WTC11 (cell line): ENCODE measurements around the gene CIB2. TPM values are rescaled to one million over a fixed set of nuclear protein-coding genes. Genes with fewer than 3 reads are reported as not detected.

Experiments
- ATAC-seq: fragments of 200-7000 bp; cut with Tn5 transposase; 2 replicates; pipeline ENCODE4 v1.10.0; 2021; ENCODE audit warnings: mild to moderate bottlenecking, moderate library complexity
- CTCF ChIA-PET: fragments of 300-600 bp; sonication (Branson Sonifier 250); formaldehyde crosslinking; loops from one replicate; lab custom pipeline; 2021; ENCODE audit warnings: antibody characterized with exemption; lab: Charles Lee
- POLR2A ChIA-PET: fragments of 350-600 bp; sonication (Branson Sonifier 250); formaldehyde crosslinking; loops from one replicate; lab custom pipeline; 2021; ENCODE audit warnings: antibody characterized with exemption; lab: Charles Lee
- DNase-seq: peaks from one replicate; pipeline ENCODE4 v3.0.0; 2021; ENCODE audit warnings: low spot score
- H3K27ac Mint-ChIP-seq: 2 replicates; pipeline ENCODE4 v1.8.0; 2021; ENCODE audit warnings: mixed read lengths
- H3K27me3 Mint-ChIP-seq: 2 replicates; pipeline ENCODE4 v1.8.0; 2021; ENCODE audit warnings: low read depth, mild to moderate bottlenecking, moderate library complexity, mixed read lengths
- H3K36me3 Mint-ChIP-seq: 2 replicates; pipeline ENCODE4 v1.8.0; 2021; ENCODE audit warnings: mixed read lengths
- H3K4me1 Mint-ChIP-seq: 2 replicates; pipeline ENCODE4 v1.8.0; 2022; ENCODE audit warnings: mixed read lengths
- H3K4me3 Mint-ChIP-seq: 2 replicates; pipeline ENCODE4 v1.8.0; 2021; ENCODE audit warnings: mild to moderate bottlenecking, moderate library complexity, mixed read lengths
- H3K9me3 Mint-ChIP-seq: 2 replicates; pipeline ENCODE4 v1.8.0; 2021; ENCODE audit warnings: mixed read lengths
- ATF1 ChIP-seq: sonication (generic); formaldehyde crosslinking; IDR thresholded peaks from 2 replicates; pipeline ENCODE4 v1.8.1; 2023; ENCODE audit warnings: mild to moderate bottlenecking, moderate library complexity, missing genetic modification reagents
- ATF2 ChIP-seq: sonication (generic); formaldehyde crosslinking; IDR thresholded peaks from 2 replicates; pipeline ENCODE4 v1.8.1; 2022; ENCODE audit warnings: low read depth, missing genetic modification reagents, borderline replicate concordance
- ATF3 ChIP-seq: sonication (generic); formaldehyde crosslinking; conservative IDR thresholded peaks from 2 replicates; pipeline ENCODE4 v1.8.1; 2022; ENCODE audit warnings: mild to moderate bottlenecking, missing genetic modification reagents
- IRF2 ChIP-seq: sonication (generic); formaldehyde crosslinking; IDR thresholded peaks from 2 replicates; pipeline ENCODE4 v1.8.0; 2022; ENCODE audit warnings: low read depth, missing genetic modification reagents, borderline replicate concordance
- MYBL2 ChIP-seq: sonication (generic); formaldehyde crosslinking; IDR thresholded peaks from 2 replicates; pipeline ENCODE4 v1.8.1; 2023; ENCODE audit warnings: mild to moderate bottlenecking, moderate library complexity, missing genetic modification reagents
- NFYB ChIP-seq: sonication (generic); formaldehyde crosslinking; conservative IDR thresholded peaks from 2 replicates; pipeline ENCODE4 v1.8.0; 2022; ENCODE audit warnings: low read depth, missing genetic modification reagents
- OVOL2 ChIP-seq: fragments of 250-450 bp; sonication (Bioruptor Pico); IDR thresholded peaks from 2 replicates; pipeline ENCODE4 v1.9.0; 2021; ENCODE audit warnings: mild to moderate bottlenecking, borderline replicate concordance
- PRDM15 ChIP-seq: sonication (generic); formaldehyde crosslinking; IDR thresholded peaks from 2 replicates; pipeline ENCODE4 v1.8.0; 2022; ENCODE audit warnings: missing genetic modification reagents
- RELA ChIP-seq: sonication (generic); formaldehyde crosslinking; IDR thresholded peaks from 2 replicates; pipeline ENCODE4 v1.8.1; 2022; ENCODE audit warnings: missing genetic modification reagents, mild to moderate bottlenecking, borderline replicate concordance
- TCF7 ChIP-seq: sonication (generic); formaldehyde crosslinking; IDR thresholded peaks from 2 replicates; pipeline ENCODE4 v1.8.0; 2022; ENCODE audit warnings: mild to moderate bottlenecking, low read depth, missing genetic modification reagents, moderate library complexity
- ZNF263 ChIP-seq: sonication (generic); formaldehyde crosslinking; IDR thresholded peaks from 2 replicates; pipeline ENCODE4 v1.8.1; 2022; ENCODE audit warnings: low read depth, mild to moderate bottlenecking, moderate library complexity, missing genetic modification reagents
- ZNF512 ChIP-seq: sonication (generic); formaldehyde crosslinking; IDR thresholded peaks from 2 replicates; pipeline ENCODE4 v1.8.1; 2022; ENCODE audit warnings: missing genetic modification reagents, borderline replicate concordance
- total RNA-seq: library from RNA; stranded (reverse); gene quantifications from 3 replicates; pipeline ENCODE4 v1.2.3, GENCODE V29; 2021
- TF ChIP-seq, protein P1 (sequence below): fragments of 250-450 bp; sonication (Bioruptor Pico); IDR thresholded peaks from 2 replicates; pipeline ENCODE4 v1.9.0; 2021; ENCODE audit warnings: moderate library complexity, mild to moderate bottlenecking, inconsistent platforms, borderline replicate concordance
- TF ChIP-seq, protein P2 (sequence below): sonication (generic); formaldehyde crosslinking; IDR thresholded peaks from 2 replicates; pipeline ENCODE4 v1.8.1; 2023; ENCODE audit warnings: mild to moderate bottlenecking, missing genetic modification reagents

CIB2 gene
- total RNA-seq, 1 experiment from 2014 or later = 45.2 TPM

DNA sequence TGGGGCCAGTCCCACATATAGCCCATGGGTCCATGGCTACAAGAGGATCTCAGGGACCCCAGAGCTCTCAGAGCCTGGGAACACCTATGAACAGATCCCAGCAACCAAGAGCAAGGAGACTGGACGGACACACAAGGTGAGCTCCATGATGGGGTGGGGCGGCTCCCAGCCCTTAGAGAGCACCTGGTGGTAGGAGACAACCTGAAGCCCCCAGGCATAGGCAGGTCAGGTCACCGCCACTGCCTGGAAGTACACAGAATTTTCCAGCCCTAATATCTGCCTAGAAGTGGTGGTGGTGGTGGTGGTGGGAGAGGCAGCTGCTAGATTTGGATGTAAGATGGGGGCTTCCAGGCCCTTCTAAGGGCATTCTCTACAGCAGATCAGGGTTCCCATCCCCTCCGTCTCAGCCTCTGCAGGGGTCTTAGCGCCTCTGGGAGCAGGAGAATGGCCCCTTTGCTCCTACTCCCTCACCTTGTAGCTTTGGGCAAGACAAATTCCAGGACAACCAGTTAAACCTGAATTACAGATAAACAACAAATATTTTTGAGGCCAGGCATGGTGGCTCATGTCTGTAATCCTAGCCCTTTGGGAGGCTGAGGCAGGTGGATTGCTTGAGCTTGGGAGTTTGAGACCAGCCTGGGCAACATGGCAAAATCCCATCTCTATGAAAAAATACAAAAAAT lies 29.7 kb downstream of the CIB2 start:
- CTCF ChIA-PET = interaction anchor here (0.5 to 1.8 kb wide), 4 partner anchors 14 to 367 kb away, joined by 3 to 6 read pairs (median 4); no protein-coding TSS in a partner anchor
- POLR2A ChIA-PET = no interaction called here
- TF ChIP-seq ATF3 (CRISPR knock-in tag) (no peak), ZNF263 (CRISPR knock-in tag) (no peak)
- TF ChIP-seq, protein P1, sequence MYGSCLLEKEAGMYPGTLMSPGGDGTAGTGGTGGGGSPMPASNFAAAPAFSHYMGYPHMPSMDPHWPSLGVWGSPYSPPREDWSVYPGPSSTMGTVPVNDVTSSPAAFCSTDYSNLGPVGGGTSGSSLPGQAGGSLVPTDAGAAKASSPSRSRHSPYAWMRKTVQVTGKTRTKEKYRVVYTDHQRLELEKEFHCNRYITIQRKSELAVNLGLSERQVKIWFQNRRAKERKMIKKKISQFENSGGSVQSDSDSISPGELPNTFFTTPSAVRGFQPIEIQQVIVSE (CRISPR knock-in tag) = no peak
- Mint-ChIP-seq H3K27ac (no peak overlapping the region), H3K4me3 (no peak overlapping the region), H3K9me3 (no peaks in the 10 kb centered on the region), H3K27me3 (no peaks in the 10 kb centered on the region; the same call in 1 of the 2 replicates), H3K4me1 (no peaks in the 10 kb centered on the region), H3K36me3 (peaks cover 6% of the 10 kb centered on the region; the same call in 1 of the 2 replicates)
- DNase-seq = no peak
- ATAC-seq = no peak

DNA sequence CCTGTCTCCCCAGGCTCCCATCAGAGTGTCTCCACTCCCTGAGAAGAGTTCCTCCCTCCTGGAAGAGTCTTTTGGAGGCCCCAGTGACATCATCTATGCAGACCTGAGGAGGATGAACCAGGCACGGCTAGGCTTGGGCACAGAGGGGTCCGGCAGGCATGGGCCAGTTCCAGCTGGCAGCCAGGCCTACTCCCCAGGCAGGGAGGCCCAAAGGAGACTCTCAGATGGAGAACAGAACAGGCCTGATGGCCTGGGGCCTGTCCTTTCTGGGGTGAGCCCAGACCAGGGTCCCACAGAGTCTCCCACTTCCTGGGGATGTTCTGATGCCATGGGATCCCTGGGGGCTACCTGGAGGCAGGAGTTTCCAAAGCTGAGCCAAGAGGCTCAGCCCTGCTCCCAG lies 30.4 kb downstream of the CIB2 start:
- no peak for ATAC-seq

DNA sequence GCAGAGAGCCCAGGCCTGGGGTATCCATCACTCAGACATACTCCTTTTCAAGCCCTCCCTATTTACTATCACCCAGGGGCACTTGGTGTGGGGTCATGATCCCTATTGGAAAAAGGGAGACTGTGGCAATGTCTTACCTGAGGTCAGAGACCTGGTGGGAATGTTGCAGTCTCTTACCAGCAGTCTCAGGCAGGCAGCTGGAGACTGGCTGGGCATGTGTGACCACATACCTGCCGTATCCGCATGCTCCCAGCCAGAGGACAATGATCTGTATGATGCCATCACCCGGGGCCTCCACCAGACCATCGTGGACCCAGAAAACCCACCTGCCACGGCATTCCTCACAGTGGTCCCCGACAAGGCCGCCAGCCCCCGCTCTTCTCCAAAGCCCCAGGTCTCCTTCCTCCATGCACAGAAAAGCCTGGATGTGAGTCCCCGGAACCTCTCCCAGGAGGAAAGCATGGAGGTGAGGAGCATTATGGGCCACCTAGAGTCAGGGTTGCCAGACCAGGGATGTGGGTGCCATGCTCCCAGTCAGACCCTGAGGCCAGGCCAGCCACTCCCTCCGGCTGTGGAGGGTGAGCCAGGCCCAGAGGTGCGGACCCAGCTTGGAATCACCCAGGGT lies 33.0 kb downstream of the CIB2 start:
- H3K27ac Mint-ChIP-seq = no peak overlapping the region
- no peak for DNase-seq
- no peaks in the 10 kb centered on the region for H3K36me3 Mint-ChIP-seq
- CTCF ChIA-PET = interaction anchor here (1.0 to 4.0 kb wide), 3 partner anchors 11 to 139 kb away, joined by 3 to 35 read pairs (median 6); no protein-coding TSS in a partner anchor
- peaks cover 15% of the 10 kb centered on the region for H3K27me3 Mint-ChIP-seq
- H3K4me1 Mint-ChIP-seq = no peaks in the 10 kb centered on the region
- POLR2A ChIA-PET = interaction anchor here (0.6 kb wide), 1 partner anchor 779 kb away, joined by 3 read pairs; no protein-coding TSS in a partner anchor
- no peak for ATAC-seq
- H3K9me3 Mint-ChIP-seq = no peaks in the 10 kb centered on the region
- no peak overlapping the region for H3K4me3 Mint-ChIP-seq
- TF ChIP-seq ATF2 (CRISPR knock-in tag) (no peak), TCF7 (CRISPR knock-in tag) (no peak), IRF2 (CRISPR knock-in tag) (no peak), MYBL2 (CRISPR knock-in tag) (no peak), NFYB (CRISPR knock-in tag) (no peak), ATF1 (no peak), OVOL2 (no peak)
- TF ChIP-seq, protein P2, sequence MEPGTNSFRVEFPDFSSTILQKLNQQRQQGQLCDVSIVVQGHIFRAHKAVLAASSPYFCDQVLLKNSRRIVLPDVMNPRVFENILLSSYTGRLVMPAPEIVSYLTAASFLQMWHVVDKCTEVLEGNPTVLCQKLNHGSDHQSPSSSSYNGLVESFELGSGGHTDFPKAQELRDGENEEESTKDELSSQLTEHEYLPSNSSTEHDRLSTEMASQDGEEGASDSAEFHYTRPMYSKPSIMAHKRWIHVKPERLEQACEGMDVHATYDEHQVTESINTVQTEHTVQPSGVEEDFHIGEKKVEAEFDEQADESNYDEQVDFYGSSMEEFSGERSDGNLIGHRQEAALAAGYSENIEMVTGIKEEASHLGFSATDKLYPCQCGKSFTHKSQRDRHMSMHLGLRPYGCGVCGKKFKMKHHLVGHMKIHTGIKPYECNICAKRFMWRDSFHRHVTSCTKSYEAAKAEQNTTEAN = no peak

More for the DNA sequence above, 30.4 kb downstream of the CIB2 start:
- no peak for TF ChIP-seq PRDM15 (CRISPR knock-in tag)
- no peak for TF ChIP-seq RELA (CRISPR knock-in tag)
- no peak for TF ChIP-seq ZNF512 (CRISPR knock-in tag)
- Mint-ChIP-seq H3K36me3 (peaks cover 5% of the 10 kb centered on the region; the same call in 1 of the 2 replicates), H3K9me3 (no peaks in the 10 kb centered on the region), H3K4me3 (no peak overlapping the region), H3K27ac (no peak overlapping the region), H3K27me3 (no peaks in the 10 kb centered on the region; the same call in 1 of the 2 replicates), H3K4me1 (no peaks in the 10 kb centered on the region)
- DNase-seq = no peak
- ChIA-PET POLR2A (no interaction called here), CTCF (interaction anchor here (0.6 to 1.8 kb wide), 2 partner anchors 15 to 76 kb away, joined by 3 to 4 read pairs; no protein-coding TSS in a partner anchor)
